Natural killer cell treated with Interleukin-12 subunit alpha and Interleukin-12 subunit beta and Interleukin-15 and Interleukin-18, amount 100 ng/mL, for 72 hours (primary cell): ENCODE data around the gene RHOBTB3. TPM values are rescaled to one million over a fixed set of nuclear protein-coding genes. Genes with fewer than 3 reads are reported as not detected.
A peak's percentile ranks its signal among the peaks of the same experiment; 100 is the strongest.
"Not testable (repeated sequence)": the region's sequence is repeated elsewhere in the genome, so short reads cannot be mapped to it uniquely, and the experiment has no call there.

Experiments
- ATAC-seq, 2 donors: fragments of 150-1000 bp; cut with Tn5 transposase in 1 of 2; sonication (Bioruptor Pico), chemical (Tn5 transposase) in 1 of 2; 2 replicates each; pipeline ENCODE4 v1.10.0; 2021
- DNase-seq: peaks from one replicate; pipeline ENCODE4 v3.0.0; 2022; ENCODE audit warnings: low spot score
- H3K27ac Mint-ChIP-seq, 2 donors: 1 replicate in 1 of 2; 2 replicates in 1 of 2; pipeline ENCODE4 v1.8.0; 2022; ENCODE audit warnings: mixed read lengths in 2 of 2, mild to moderate bottlenecking in 1 of 2, moderate library complexity in 1 of 2
- H3K27me3 Mint-ChIP-seq, 2 donors: 1 replicate in 1 of 2; 2 replicates in 1 of 2; pipeline ENCODE4 v1.8.0; 2022; ENCODE audit warnings: mixed read lengths in 2 of 2
- H3K36me3 Mint-ChIP-seq: one replicate; pipeline ENCODE4 v1.8.0; 2022; ENCODE audit warnings: mixed read lengths
- H3K4me1 Mint-ChIP-seq, 2 donors: 1 replicate in 1 of 2; 2 replicates in 1 of 2; pipeline ENCODE4 v1.8.0; 2022; ENCODE audit warnings: low read depth in 2 of 2, mixed read lengths in 2 of 2, mild to moderate bottlenecking in 1 of 2
- H3K4me3 Mint-ChIP-seq: one replicate; pipeline ENCODE4 v1.8.0; 2022; ENCODE audit warnings: mixed read lengths
- H3K9me3 Mint-ChIP-seq: 2 replicates; pipeline ENCODE4 v1.8.0; 2022; ENCODE audit warnings: mixed read lengths
- total RNA-seq, 2 donors: library from RNA; stranded (reverse); gene quantifications; one replicate each; pipeline ENCODE4 v1.2.3, GENCODE V29; 2022

The RHOBTB3 gene
- total RNA-seq, 2 donors from 2014 or later, result 14.7 to 17.4 TPM

- not testable (repeated sequence) for H3K27me3 Mint-ChIP-seq, ATAC-seq, H3K9me3 Mint-ChIP-seq, DNase-seq
- Mint-ChIP-seq H3K36me3 (peaks cover 26% of the 10 kb centered on the region), H3K4me1 (peaks cover 71 to 76% of the 10 kb centered on the region in 2 donors), H3K27ac (peak overlapping the region; percentile 78 to 88), H3K4me3 (peak overlapping the region; percentile 55)
Measured at GRCh38 chr5:95811461-95812073, 80.4 kb downstream of the RHOBTB3 start.

GRCh38 chr5:95812074-95812471, 80.9 kb downstream of the RHOBTB3 start:
- no peaks in the 10 kb centered on the region for H3K27me3 Mint-ChIP-seq
- DNase-seq (no peak), ATAC-seq (peak in 1 of 2 donors; percentile 4)
- H3K36me3 Mint-ChIP-seq, result peaks cover 28% of the 10 kb centered on the region
- H3K4me1 Mint-ChIP-seq, result peaks cover 76 to 82% of the 10 kb centered on the region in 2 donors
- H3K27ac Mint-ChIP-seq, result peak overlapping the region; percentile 78 to 88
- no peaks in the 10 kb centered on the region for H3K9me3 Mint-ChIP-seq
- H3K4me3 Mint-ChIP-seq, result peak overlapping the region; percentile 55

- Mint-ChIP-seq H3K36me3 (peaks cover 28% of the 10 kb centered on the region), H3K27ac (peak overlapping the region; percentile 78 to 88)
- ATAC-seq, result not testable (repeated sequence)
Measured at GRCh38 chr5:95813035-95813434, 81.9 kb downstream of the RHOBTB3 start.

GRCh38 chr5:95815155-95815729, 84.1 kb downstream of the RHOBTB3 start:
- Mint-ChIP-seq H3K4me1 (peaks cover 76 to 77% of the 10 kb centered on the region in 2 donors), H3K27ac (peak overlapping the region; percentile 75 to 88), H3K9me3 (no peaks in the 10 kb centered on the region), H3K36me3 (peaks cover 34% of the 10 kb centered on the region), H3K4me3 (peak overlapping the region; percentile 3), H3K27me3 (no peaks in the 10 kb centered on the region)
- no peak for ATAC-seq
- no peak for DNase-seq

More at GRCh38 chr5:95813035-95813434, 81.9 kb downstream of the RHOBTB3 start:
- not testable (repeated sequence) for DNase-seq, H3K27me3 Mint-ChIP-seq, H3K9me3 Mint-ChIP-seq, H3K4me3 Mint-ChIP-seq
- H3K4me1 Mint-ChIP-seq, result peaks cover 84 to 88% of the 10 kb centered on the region in 2 donors

GRCh38 chr5:95816341-95816740, 85.2 kb downstream of the RHOBTB3 start:
- H3K27me3 Mint-ChIP-seq, result no peaks in the 10 kb centered on the region
- peak overlapping the region; percentile 98 for H3K4me3 Mint-ChIP-seq
- no peaks in the 10 kb centered on the region for H3K9me3 Mint-ChIP-seq
- H3K27ac Mint-ChIP-seq, result peak overlapping the region; percentile 75 to 88
- ATAC-seq (no peak), DNase-seq (no peak)
- peaks cover 35% of the 10 kb centered on the region for H3K36me3 Mint-ChIP-seq
- peaks cover 66 to 69% of the 10 kb centered on the region in 2 donors for H3K4me1 Mint-ChIP-seq

GRCh38 chr5:95816776-95817175, 85.6 kb downstream of the RHOBTB3 start:
- H3K9me3 Mint-ChIP-seq, result no peaks in the 10 kb centered on the region
- ATAC-seq (no peak), DNase-seq (no peak)
- peaks cover 62 to 69% of the 10 kb centered on the region in 2 donors for H3K4me1 Mint-ChIP-seq
- H3K36me3 Mint-ChIP-seq, result peaks cover 40% of the 10 kb centered on the region
- H3K27ac Mint-ChIP-seq, result peak overlapping the region; percentile 75 to 88
- H3K27me3 Mint-ChIP-seq, result no peaks in the 10 kb centered on the region
- peak overlapping the region; percentile 98 for H3K4me3 Mint-ChIP-seq

- peak; percentile 63 to 70 for ATAC-seq
- Mint-ChIP-seq H3K4me3 (peak overlapping the region; percentile 98), H3K4me1 (peaks cover 55 to 62% of the 10 kb centered on the region in 2 donors), H3K36me3 (peaks cover 40% of the 10 kb centered on the region), H3K9me3 (no peaks in the 10 kb centered on the region), H3K27ac (peak overlapping the region; percentile 75 to 88), H3K27me3 (no peaks in the 10 kb centered on the region)
- DNase-seq, result peak; percentile 82
Measured at GRCh38 chr5:95817430-95817829, 86.3 kb downstream of the RHOBTB3 start.

- H3K36me3 Mint-ChIP-seq, result peaks cover 34% of the 10 kb centered on the region
- no peaks in the 10 kb centered on the region for H3K27me3 Mint-ChIP-seq
- ATAC-seq (peak; percentile 65 to 86), DNase-seq (peak; percentile 91)
- H3K27ac Mint-ChIP-seq, result peak overlapping the region; percentile 75 to 88
- H3K4me3 Mint-ChIP-seq, result peak overlapping the region; percentile 98
- H3K4me1 Mint-ChIP-seq, result peaks cover 50 to 64% of the 10 kb centered on the region in 2 donors
- no peaks in the 10 kb centered on the region for H3K9me3 Mint-ChIP-seq
Measured at GRCh38 chr5:95818181-95819147, 87.3 kb downstream of the RHOBTB3 start.

- H3K4me3 Mint-ChIP-seq, result peak overlapping the region; percentile 98
- H3K36me3 Mint-ChIP-seq, result peaks cover 16% of the 10 kb centered on the region
- peak in 1 of 2 donors; percentile 26 for ATAC-seq
- H3K9me3 Mint-ChIP-seq, result no peaks in the 10 kb centered on the region
- H3K4me1 Mint-ChIP-seq, result peaks cover 48 to 70% of the 10 kb centered on the region in 2 donors
- H3K27me3 Mint-ChIP-seq, result no peaks in the 10 kb centered on the region
- no peak for DNase-seq
- H3K27ac Mint-ChIP-seq, result peak overlapping the region; percentile 88 to 94
Measured at GRCh38 chr5:95821110-95822021, 90.2 kb downstream of the RHOBTB3 start.

GRCh38 chr5:95822043-95822541, 91.0 kb downstream of the RHOBTB3 start:
- H3K27me3 Mint-ChIP-seq, result no peaks in the 10 kb centered on the region
- peak overlapping the region; percentile 88 to 94 for H3K27ac Mint-ChIP-seq
- DNase-seq, result peak; percentile 75
- ATAC-seq, result peak in 1 of 2 donors; percentile 3
- peak overlapping the region; percentile 98 for H3K4me3 Mint-ChIP-seq
- peaks cover 42 to 63% of the 10 kb centered on the region in 2 donors for H3K4me1 Mint-ChIP-seq
- H3K9me3 Mint-ChIP-seq, result no peaks in the 10 kb centered on the region
- peaks cover 12% of the 10 kb centered on the region for H3K36me3 Mint-ChIP-seq

GRCh38 chr5:95822542-95823181, 91.5 kb downstream of the RHOBTB3 start, which contains the start of gene GLRX:
Gene GLRX, minus strand, starts transcription at chr5:95822726. Its CDS starts 64 bp downstream, at chr5:95822662.
- H3K4me3 Mint-ChIP-seq, result peak within 1 kb of the TSS; percentile 98
- DNase-seq (no peak), ATAC-seq (peak in 1 of 2 donors; percentile 20)
- peak within 1 kb of the TSS; percentile 88 to 94 for H3K27ac Mint-ChIP-seq
- peaks cover 42 to 58% of the 10 kb centered on the region in 2 donors for H3K4me1 Mint-ChIP-seq
- peaks cover 12% of the 10 kb centered on the region for H3K36me3 Mint-ChIP-seq
- H3K27me3 Mint-ChIP-seq, result no peaks in the 10 kb centered on the region
- no peaks in the 10 kb centered on the region for H3K9me3 Mint-ChIP-seq

- Mint-ChIP-seq H3K36me3 (peaks cover 12% of the 10 kb centered on the region), H3K9me3 (no peaks in the 10 kb centered on the region), H3K4me1 (peaks cover 44 to 52% of the 10 kb centered on the region in 2 donors), H3K27me3 (no peaks in the 10 kb centered on the region), H3K4me3 (peak overlapping the region; percentile 98), H3K27ac (peak overlapping the region; percentile 88 to 94)
- ATAC-seq (peak; percentile 5 to 13), DNase-seq (no peak)
Measured at GRCh38 chr5:95823218-95823737, 92.1 kb downstream of the RHOBTB3 start.
